ENCODE results near the gene FXYD1.
"Not testable (repeated sequence)": the region's sequence is repeated elsewhere in the genome, so short reads cannot be mapped to it uniquely, and the experiment has no call there.

DNA sequence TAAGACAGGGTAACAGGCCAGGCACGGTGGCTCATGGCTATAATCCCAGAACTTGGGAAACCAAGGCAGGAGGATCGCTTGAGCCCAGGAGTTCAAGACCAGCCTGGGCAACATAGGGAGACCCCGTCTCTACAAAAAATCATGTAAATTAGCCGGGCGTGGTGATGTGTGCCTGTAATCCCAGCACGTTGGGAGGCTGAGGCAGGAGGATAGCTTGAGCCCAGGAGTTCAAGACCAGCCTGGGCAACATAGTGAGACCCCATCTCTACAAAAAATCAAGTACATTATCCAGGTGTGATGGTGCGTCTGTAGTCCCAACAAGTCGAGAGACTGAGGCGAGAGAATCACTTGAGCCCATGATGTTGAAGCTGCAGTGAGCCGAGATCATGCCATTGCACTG, 35.0 kb upstream of the FXYD1 start:
- TF ChIP-seq, protein P1, sequence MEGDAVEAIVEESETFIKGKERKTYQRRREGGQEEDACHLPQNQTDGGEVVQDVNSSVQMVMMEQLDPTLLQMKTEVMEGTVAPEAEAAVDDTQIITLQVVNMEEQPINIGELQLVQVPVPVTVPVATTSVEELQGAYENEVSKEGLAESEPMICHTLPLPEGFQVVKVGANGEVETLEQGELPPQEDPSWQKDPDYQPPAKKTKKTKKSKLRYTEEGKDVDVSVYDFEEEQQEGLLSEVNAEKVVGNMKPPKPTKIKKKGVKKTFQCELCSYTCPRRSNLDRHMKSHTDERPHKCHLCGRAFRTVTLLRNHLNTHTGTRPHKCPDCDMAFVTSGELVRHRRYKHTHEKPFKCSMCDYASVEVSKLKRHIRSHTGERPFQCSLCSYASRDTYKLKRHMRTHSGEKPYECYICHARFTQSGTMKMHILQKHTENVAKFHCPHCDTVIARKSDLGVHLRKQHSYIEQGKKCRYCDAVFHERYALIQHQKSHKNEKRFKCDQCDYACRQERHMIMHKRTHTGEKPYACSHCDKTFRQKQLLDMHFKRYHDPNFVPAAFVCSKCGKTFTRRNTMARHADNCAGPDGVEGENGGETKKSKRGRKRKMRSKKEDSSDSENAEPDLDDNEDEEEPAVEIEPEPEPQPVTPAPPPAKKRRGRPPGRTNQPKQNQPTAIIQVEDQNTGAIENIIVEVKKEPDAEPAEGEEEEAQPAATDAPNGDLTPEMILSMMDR (IDR thresholded peaks at IDR 0.05 in 8 of 11, conservative IDR thresholded peaks at IDR 0.05 in 3 of 11) = not testable (repeated sequence)
- not testable (repeated sequence) for TF ChIP-seq POLR2A (IDR thresholded peaks at IDR 0.05)

Data from spleen (tissue), 7 donors.